Calu3 (cell line): ENCODE results near the gene FASTK. TPM values are rescaled to one million over a fixed set of nuclear protein-coding genes. Genes with fewer than 3 reads are reported as not detected.

ENCODE experiments used
- BruUV-seq: library from RNA; stranded (reverse); fragments of 400-500 nt; replicated peaks from 2 replicates; lab custom pipeline; 2021; lab: Mats Ljungman, UMichigan
- CTCF ChIA-PET: fragments of 300-600 bp; sonication (Branson Sonifier 250); formaldehyde crosslinking; loops from one replicate; lab custom pipeline; 2022; ENCODE audit warnings: antibody characterized with exemption; lab: Charles Lee
- DNase-seq: peaks from one replicate; pipeline ENCODE4 v3.0.0; 2022
- H3K27ac Mint-ChIP-seq: one replicate; pipeline ENCODE4 v1.8.0; 2022; ENCODE audit warnings: mixed read lengths; ENCODE audit not compliant: unreplicated experiment
- H3K27me3 Mint-ChIP-seq: one replicate; pipeline ENCODE4 v1.8.0; 2022; ENCODE audit warnings: mixed read lengths; ENCODE audit not compliant: unreplicated experiment
- H3K36me3 Mint-ChIP-seq: one replicate; pipeline ENCODE4 v1.8.0; 2022; ENCODE audit warnings: mild to moderate bottlenecking, moderate library complexity, mixed read lengths; ENCODE audit not compliant: insufficient read depth, unreplicated experiment
- H3K4me1 Mint-ChIP-seq: one replicate; pipeline ENCODE4 v1.8.0; 2022; ENCODE audit warnings: mild to moderate bottlenecking, low read depth, mixed read lengths; ENCODE audit not compliant: unreplicated experiment
- H3K4me3 Mint-ChIP-seq: one replicate; pipeline ENCODE4 v1.8.0; 2022; ENCODE audit warnings: mild to moderate bottlenecking, low read depth, moderate library complexity, mixed read lengths; ENCODE audit not compliant: unreplicated experiment
- H3K9me3 Mint-ChIP-seq: one replicate; pipeline ENCODE4 v1.8.0; 2022; ENCODE audit warnings: low read depth, mixed read lengths; ENCODE audit not compliant: unreplicated experiment
- CTCF ChIP-seq: fragments of 200-600 bp; IDR thresholded peaks from one replicate; pipeline ENCODE4 v1.8.0; 2022; ENCODE audit warnings: antibody characterized with exemption; ENCODE audit not compliant: unreplicated experiment
- intact Hi-C: fragments of 100-400 bp; cut with micrococcal nuclease; formaldehyde crosslinking; loops from one replicate; pipeline ENCODE4 v1.10.0; 2022; ENCODE audit not compliant: unreplicated experiment
- total RNA-seq: library from RNA; stranded (reverse); gene quantifications from 2 replicates; pipeline ENCODE4 v1.2.3, GENCODE V29; 2022

The FASTK gene
- total RNA-seq, 1 experiment from 2014 or later: 113 TPM

DNA sequence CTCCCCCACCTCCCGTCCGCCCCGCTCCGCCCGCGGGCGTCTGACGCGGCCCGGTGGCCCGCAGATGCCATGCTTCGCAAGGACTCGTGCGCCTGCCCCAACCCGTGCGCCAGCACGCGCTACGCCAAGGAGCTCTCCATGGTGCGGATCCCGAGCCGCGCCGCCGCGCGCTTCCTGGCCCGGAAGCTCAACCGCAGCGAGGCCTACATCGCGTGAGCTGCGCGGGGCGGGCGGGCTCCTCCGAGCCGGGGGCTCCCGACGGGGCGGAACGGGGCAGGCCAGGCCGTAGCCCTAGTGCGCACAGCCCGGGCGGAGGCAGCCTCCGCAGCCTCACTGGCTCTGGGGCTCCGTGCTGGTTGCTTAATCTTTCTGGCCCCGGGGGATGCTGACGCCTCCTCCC, 29.5 kb downstream of the FASTK start:
- no TSS peak for BruUV-seq
- Mint-ChIP-seq H3K27ac (no peak overlapping the region), H3K9me3 (no peaks in the 10 kb centered on the region), H3K27me3 (no peaks in the 10 kb centered on the region), H3K36me3 (peaks cover 4% of the 10 kb centered on the region), H3K4me3 (no peak overlapping the region), H3K4me1 (no peaks in the 10 kb centered on the region)
- intact Hi-C loops: no loop called here
- CTCF ChIA-PET: interaction anchor here (1.3 kb wide), 1 partner anchor 8 kb away, joined by 3 read pairs; the partner anchor contains the start of gene SLC4A2
- DNase-seq: no peak
- TF ChIP-seq CTCF: no peak

- Mint-ChIP-seq H3K27me3 (no peaks in the 10 kb centered on the region), H3K9me3 (no peaks in the 10 kb centered on the region), H3K4me3 (no peak overlapping the region), H3K36me3 (peaks cover 7% of the 10 kb centered on the region), H3K4me1 (no peaks in the 10 kb centered on the region), H3K27ac (no peak overlapping the region)
- no peak for TF ChIP-seq CTCF
- intact Hi-C loops: no loop called here
- no peak for DNase-seq
- no TSS peak for BruUV-seq
- CTCF ChIA-PET: interaction anchor here (0.7 kb wide), 1 partner anchor 53 kb away, joined by 5 read pairs; no protein-coding TSS in a partner anchor
Observed at GRCh38 chr7:151048911-151049463, 31.6 kb downstream of the FASTK start.

GRCh38 chr7:151047976-151048815, 32.4 kb downstream of the FASTK start, which contains the start of gene ASIC3:
TSS of gene ASIC3 (plus strand) at chr7:151048531. CDS start at chr7:151048886, 355 bp downstream.
- intact Hi-C loops: no loop called here
- Mint-ChIP-seq H3K4me1 (no peaks in the 10 kb centered on the region), H3K27me3 (no peaks in the 10 kb centered on the region), H3K4me3 (no peak within 1 kb of the TSS), H3K27ac (no peak within 1 kb of the TSS), H3K36me3 (peaks cover 5% of the 10 kb centered on the region), H3K9me3 (no peaks in the 10 kb centered on the region)
- no peak for DNase-seq
- BruUV-seq: no TSS peak
- no peak for TF ChIP-seq CTCF
- CTCF ChIA-PET: interaction anchor here (0.7 kb wide), 1 partner anchor 52 kb away, joined by 5 read pairs; no protein-coding TSS in a partner anchor

- BruUV-seq: no TSS peak
- Mint-ChIP-seq H3K36me3 (peaks cover 8% of the 10 kb centered on the region), H3K27me3 (no peaks in the 10 kb centered on the region), H3K9me3 (no peaks in the 10 kb centered on the region), H3K4me1 (no peaks in the 10 kb centered on the region), H3K4me3 (no peak overlapping the region), H3K27ac (no peak overlapping the region)
- DNase-seq: no peak
- no peak for TF ChIP-seq CTCF
- intact Hi-C loops: no loop called here
- CTCF ChIA-PET: interaction anchor here (0.5 kb wide), 1 partner anchor 37 kb away, joined by 5 read pairs; no protein-coding TSS in a partner anchor
Observed at GRCh38 chr7:151046603-151047573, 33.7 kb downstream of the FASTK start.
